ENCODE data around the gene APOL4. TPM values are rescaled to one million over a fixed set of nuclear protein-coding genes. Genes with fewer than 3 reads are reported as not detected.

The APOL4 gene
- total RNA-seq, 1 donor from 2014 or later, result not detected

GRCh38 chr22:36244522-36245391, 43.1 kb upstream of the APOL4 start:
- TF ChIP-seq CTCF (conservative IDR thresholded peaks at IDR 0.05; ENCODE audit: low read depth, low read length), result no peak
- DNase-seq (ENCODE audit: low read depth), result no peak
- no peak overlapping the region for H3K4me3 ChIP-seq (ENCODE audit: low read depth, low read length)

GRCh38 chr22:36243986-36244385, 42.4 kb upstream of the APOL4 start:
- no peak overlapping the region for H3K4me3 ChIP-seq (ENCODE audit: low read depth, low read length)
- TF ChIP-seq CTCF (conservative IDR thresholded peaks at IDR 0.05; ENCODE audit: low read depth, low read length), result no peak
- DNase-seq (ENCODE audit: low read depth), result no peak

- peak; percentile 69 for DNase-seq (ENCODE audit: low read depth)
- H3K4me3 ChIP-seq (ENCODE audit: low read depth, low read length), result peak within 1 kb of the TSS; percentile 81
- TF ChIP-seq CTCF (conservative IDR thresholded peaks at IDR 0.05; ENCODE audit: low read depth, low read length), result peak; percentile 67
These were observed 38.0 kb upstream of the APOL4 start, which contains the start of gene APOL2 for GRCh38 chr22:36239401-36240171. Gene APOL2, minus strand, starts transcription at chr22:36239527. Its CDS starts 6,365 bp downstream, at chr22:36233162.

GRCh38 chr22:36239150-36239400, 37.5 kb upstream of the APOL4 start:
- H3K4me3 ChIP-seq (ENCODE audit: low read depth, low read length), result peak overlapping the region; percentile 81
- no peak for DNase-seq (ENCODE audit: low read depth)
- TF ChIP-seq CTCF (conservative IDR thresholded peaks at IDR 0.05; ENCODE audit: low read depth, low read length), result no peak

GRCh38 chr22:36238373-36239149, 37.0 kb upstream of the APOL4 start:
- no peak for DNase-seq (ENCODE audit: low read depth)
- H3K4me3 ChIP-seq (ENCODE audit: low read depth, low read length), result peak overlapping the region; percentile 81
- TF ChIP-seq CTCF (conservative IDR thresholded peaks at IDR 0.05; ENCODE audit: low read depth, low read length), result no peak

- no peak for DNase-seq (ENCODE audit: low read depth)
- no peak for TF ChIP-seq CTCF (conservative IDR thresholded peaks at IDR 0.05; ENCODE audit: low read depth, low read length)
- peak overlapping the region; percentile 81 for H3K4me3 ChIP-seq (ENCODE audit: low read depth, low read length)
These were observed 36.1 kb upstream of the APOL4 start for GRCh38 chr22:36237462-36238372.
